ENCODE measurements around the gene KCNQ5.
A peak's percentile ranks its signal among the peaks of the same experiment; 100 is the strongest.

KCNQ5 gene

DNA sequence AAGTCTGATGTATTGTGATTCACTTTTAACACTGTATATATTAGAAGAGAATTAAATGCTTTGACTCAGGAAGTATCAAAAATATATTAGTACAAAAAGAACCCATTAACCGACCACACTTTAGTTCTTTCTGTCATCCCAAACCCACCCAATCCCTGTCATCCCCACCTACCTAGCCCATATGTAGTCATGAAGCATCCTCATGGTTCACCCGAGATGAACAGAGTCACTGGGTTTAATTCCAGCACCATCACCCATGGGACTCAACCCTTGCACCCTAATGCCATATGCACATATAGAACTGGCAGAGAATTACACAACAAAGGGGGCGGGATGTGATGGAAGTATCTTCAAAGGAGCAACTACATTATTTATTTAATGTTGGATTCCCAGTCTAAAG lies 462.0 kb downstream of the KCNQ5 start:
- TF ChIP-seq, protein P1, sequence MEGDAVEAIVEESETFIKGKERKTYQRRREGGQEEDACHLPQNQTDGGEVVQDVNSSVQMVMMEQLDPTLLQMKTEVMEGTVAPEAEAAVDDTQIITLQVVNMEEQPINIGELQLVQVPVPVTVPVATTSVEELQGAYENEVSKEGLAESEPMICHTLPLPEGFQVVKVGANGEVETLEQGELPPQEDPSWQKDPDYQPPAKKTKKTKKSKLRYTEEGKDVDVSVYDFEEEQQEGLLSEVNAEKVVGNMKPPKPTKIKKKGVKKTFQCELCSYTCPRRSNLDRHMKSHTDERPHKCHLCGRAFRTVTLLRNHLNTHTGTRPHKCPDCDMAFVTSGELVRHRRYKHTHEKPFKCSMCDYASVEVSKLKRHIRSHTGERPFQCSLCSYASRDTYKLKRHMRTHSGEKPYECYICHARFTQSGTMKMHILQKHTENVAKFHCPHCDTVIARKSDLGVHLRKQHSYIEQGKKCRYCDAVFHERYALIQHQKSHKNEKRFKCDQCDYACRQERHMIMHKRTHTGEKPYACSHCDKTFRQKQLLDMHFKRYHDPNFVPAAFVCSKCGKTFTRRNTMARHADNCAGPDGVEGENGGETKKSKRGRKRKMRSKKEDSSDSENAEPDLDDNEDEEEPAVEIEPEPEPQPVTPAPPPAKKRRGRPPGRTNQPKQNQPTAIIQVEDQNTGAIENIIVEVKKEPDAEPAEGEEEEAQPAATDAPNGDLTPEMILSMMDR (IDR thresholded peaks at IDR 0.05; ENCODE audit: insufficient read depth, low read depth, low read length, missing control alignments): no peak
- H3K4me3 ChIP-seq (ENCODE audit: low read length): no peak overlapping the region
- DNase-seq (ENCODE audit: low read depth): no peak

DNA sequence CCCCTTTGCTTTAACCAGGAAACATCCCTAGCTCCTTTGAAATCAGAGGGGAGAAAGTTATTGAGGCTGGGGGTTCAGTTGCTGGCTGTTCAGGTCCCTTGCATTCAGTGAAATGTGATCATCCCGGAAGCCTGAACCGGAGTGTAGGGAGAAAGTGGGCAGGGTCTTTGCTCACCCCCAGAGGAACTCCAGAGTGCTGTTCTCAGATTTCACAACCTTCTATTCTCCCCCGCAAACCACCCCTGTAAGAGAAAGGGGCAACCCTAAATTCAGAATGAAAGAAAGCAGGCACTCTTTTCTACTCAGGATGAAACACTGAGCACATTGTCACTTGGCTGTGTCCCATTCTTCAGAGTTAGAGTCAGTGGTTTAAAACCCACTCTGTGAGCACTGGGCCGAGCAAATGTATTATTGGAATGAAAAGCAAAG lies 463.6 kb downstream of the KCNQ5 start:
- H3K4me3 ChIP-seq (ENCODE audit: low read length): no peak overlapping the region
- DNase-seq (ENCODE audit: low read depth): no peak
- TF ChIP-seq, protein P1 (IDR thresholded peaks at IDR 0.05; ENCODE audit: insufficient read depth, low read depth, low read length, missing control alignments): no peak

DNA sequence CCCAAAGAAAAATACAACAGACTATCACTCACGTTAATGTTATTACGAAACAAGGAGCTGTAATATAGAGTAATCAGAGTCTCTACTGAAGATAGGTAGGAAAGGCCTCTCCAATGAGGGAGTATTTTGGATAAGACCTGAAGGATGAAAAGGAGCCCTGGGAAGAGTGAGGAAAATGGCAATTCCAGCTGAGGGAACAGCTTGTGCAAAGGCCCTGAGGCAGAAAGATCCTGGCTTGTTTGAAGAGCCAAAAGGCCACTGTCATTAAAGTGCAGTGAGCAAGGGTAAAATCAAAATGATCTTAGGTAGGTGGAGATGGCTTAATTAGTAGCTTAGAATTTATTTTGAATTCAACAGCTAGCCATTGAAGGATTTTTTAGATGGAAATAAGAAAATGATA lies 464.9 kb downstream of the KCNQ5 start:
- no peak overlapping the region for H3K4me3 ChIP-seq (ENCODE audit: low read length)
- no peak for DNase-seq (ENCODE audit: low read depth)
- TF ChIP-seq, protein P1 (IDR thresholded peaks at IDR 0.05; ENCODE audit: insufficient read depth, low read depth, low read length, missing control alignments): no peak

DNA sequence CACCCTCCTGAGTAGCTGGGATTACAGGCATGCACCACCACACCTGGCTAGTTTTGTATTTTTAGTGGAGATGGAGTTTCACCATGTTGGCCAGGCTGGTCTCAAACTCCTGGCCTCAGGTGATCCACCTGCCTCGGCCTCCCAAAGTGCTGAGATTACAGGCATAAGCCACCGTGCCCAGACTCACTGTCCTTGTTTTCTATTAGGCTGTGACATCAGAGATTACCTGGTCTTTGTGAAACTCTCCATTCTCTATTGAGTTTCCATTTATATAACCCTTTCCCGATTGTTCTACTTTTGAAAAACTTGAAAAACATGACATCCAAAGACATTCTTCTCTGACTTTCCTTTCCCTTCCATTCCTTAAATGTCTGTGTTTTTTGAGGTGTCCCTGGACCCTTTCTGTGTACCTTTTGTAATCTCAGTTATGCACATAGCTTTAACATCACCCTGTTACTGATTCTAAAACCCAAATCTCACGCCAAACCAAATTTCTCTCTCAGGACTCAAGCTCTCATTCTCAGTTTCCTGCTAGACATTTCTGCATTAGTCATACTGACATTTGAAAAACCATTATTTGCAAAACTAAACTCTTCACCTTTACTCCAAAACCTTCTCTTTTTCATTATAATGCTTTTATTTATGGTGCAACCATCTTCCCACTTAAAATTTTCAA lies 466.4 kb downstream of the KCNQ5 start:
- no peak for DNase-seq (ENCODE audit: low read depth)
- TF ChIP-seq, protein P1 (IDR thresholded peaks at IDR 0.05; ENCODE audit: insufficient read depth, low read depth, low read length, missing control alignments): no peak
- H3K4me3 ChIP-seq (ENCODE audit: low read length): no peak overlapping the region

DNA sequence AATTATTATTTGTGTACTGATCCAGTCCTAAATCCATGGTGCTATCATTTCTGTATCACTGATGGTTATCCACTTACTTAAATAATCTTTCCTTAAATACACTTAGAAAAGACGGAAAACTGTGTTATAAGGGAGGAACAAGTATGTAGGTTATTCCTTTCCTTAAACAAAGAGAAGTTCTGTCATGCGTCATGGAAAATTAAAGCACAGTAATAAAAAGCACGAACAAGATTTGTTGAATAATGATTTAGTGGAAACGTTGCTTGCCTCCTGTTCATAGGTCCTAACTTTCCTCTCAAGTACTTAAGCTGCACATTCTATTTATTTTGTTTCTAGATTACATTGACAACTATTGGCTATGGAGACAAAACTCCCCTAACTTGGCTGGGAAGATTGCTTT lies 483.1 kb downstream of the KCNQ5 start:
- H3K4me3 ChIP-seq (ENCODE audit: low read length): no peak overlapping the region
- DNase-seq (ENCODE audit: low read depth): no peak
- TF ChIP-seq, protein P1 (IDR thresholded peaks at IDR 0.05; ENCODE audit: insufficient read depth, low read depth, low read length, missing control alignments): no peak

DNA sequence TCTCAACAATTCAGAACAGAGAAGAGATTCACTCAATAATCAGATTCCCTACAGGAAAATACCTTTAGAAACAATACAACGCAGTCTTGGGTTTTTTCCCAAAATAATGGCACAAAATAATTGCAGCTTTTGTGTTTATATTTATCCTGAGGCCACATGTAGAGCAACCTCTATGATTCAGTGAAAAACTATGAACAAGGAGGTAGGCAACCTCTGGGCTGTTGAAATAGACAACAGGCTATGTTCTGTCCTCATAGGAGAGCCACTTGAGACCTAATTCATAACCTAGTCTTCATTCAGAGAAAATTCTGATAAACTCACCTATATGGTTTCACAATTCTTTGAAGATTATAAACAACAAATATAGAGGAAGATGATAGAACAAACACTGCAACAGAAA lies 485.2 kb downstream of the KCNQ5 start:
- TF ChIP-seq, protein P1 (IDR thresholded peaks at IDR 0.05; ENCODE audit: insufficient read depth, low read depth, low read length, missing control alignments): no peak
- H3K4me3 ChIP-seq (ENCODE audit: low read length): no peak overlapping the region
- DNase-seq (ENCODE audit: low read depth): peak; percentile 32

DNA sequence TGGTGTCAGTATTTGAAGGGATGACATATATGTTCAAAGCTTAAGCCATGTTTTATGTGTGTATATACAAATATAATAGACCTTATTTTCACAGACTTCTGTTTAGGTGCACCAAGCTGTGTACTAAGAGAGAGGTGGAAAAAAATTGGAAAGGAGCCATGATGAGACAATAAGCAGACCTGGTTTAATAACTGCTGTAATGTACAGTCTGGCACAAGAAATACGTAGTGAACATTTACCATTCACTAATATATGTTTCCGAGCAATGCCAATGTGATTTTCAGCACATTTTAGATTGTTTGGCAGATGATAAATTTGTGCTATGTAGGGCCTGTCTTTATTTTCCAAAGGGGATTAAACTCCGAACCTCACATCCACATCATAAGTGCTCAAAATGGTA lies 487.1 kb downstream of the KCNQ5 start:
- TF ChIP-seq, protein P1 (IDR thresholded peaks at IDR 0.05; ENCODE audit: insufficient read depth, low read depth, low read length, missing control alignments): no peak

More for the DNA sequence above, 487.1 kb downstream of the KCNQ5 start:
- no peak overlapping the region for H3K4me3 ChIP-seq (ENCODE audit: low read length)
- no peak for DNase-seq (ENCODE audit: low read depth)

Measured in epithelial cell of esophagus (primary cell).